K562 (cell line): ENCODE data around the gene GRIK1. TPM values are rescaled to one million over a fixed set of nuclear protein-coding genes. Genes with fewer than 3 reads are reported as not detected.

Experiments
- ATAC-seq: fragments of 200-7000 bp; cut with Tn5 transposase; 3 replicates; pipeline ENCODE4 v1.9.1; 2020; ENCODE audit warnings: moderate library complexity
- BruUV-seq: library from RNA; stranded (reverse); fragments of 400-500 nt; replicated peaks from 2 replicates; lab custom pipeline; 2021; lab: Mats Ljungman, UMichigan
- CTCF ChIA-PET: fragments of 300-600 bp; formaldehyde crosslinking; extraction: SDS; loops from one replicate; lab custom pipeline; 2021; ENCODE audit warnings: low intra/inter-chr PET ratio; lab: Yijun Ruan, JAX
- POLR2A ChIA-PET: fragments of 300-600, 350-650 bp; sonication (Branson Sonifier 250); formaldehyde crosslinking; extraction: SDS; loops from one replicate; lab custom pipeline; 2021; ENCODE audit warnings: antibody characterized with exemption, inconsistent platforms; lab: Yijun Ruan, JAX
- DNase-seq, 4 experiments: peaks; one replicate each; pipeline versions ENCODE4 v3.0.0 to v3.0.0-alpha.2; 2011 to 2018; ENCODE audit warnings: low spot score in 3 of 4, mixed read lengths in 3 of 4; ENCODE audit errors: extremely low read depth in 1 of 4
- FAIRE-seq: peaks from 2 replicates; lab custom pipeline; 2011; peaks lifted over from hg19 to GRCh38; lab: Jason Lieb, UNC
- H2AFZ ChIP-seq: 2 replicates; pipeline ENCODE4 v1.6.0; 2011; ENCODE audit warnings: low read depth, low read length, control low read depth, inconsistent platforms
- H3K27ac ChIP-seq: fragments of 200-600 bp; 3 replicates; pipeline ENCODE4 v1.8.0; 2011; ENCODE audit warnings: low read depth, mild to moderate bottlenecking, control low read depth, inconsistent platforms, low read length, moderate library complexity, mixed read lengths; ENCODE audit errors: extremely low read depth
- H3K27me3 ChIP-seq, 2 experiments: fragments of 300-600 bp in 1 of 2; 2 replicates in 1 of 2; 3 replicates in 1 of 2; pipeline versions ENCODE4 v1.6.0 to v1.8.0; 2011; ENCODE audit warnings: inconsistent platforms in 2 of 2, low read length in 2 of 2, mild to moderate bottlenecking in 1 of 2, mixed read lengths in 1 of 2, moderate library complexity in 1 of 2; ENCODE audit not compliant: control insufficient read depth in 2 of 2, insufficient read depth in 2 of 2
- H3K36me3 ChIP-seq: fragments of 300-600 bp; 3 replicates; pipeline ENCODE4 v1.8.0; 2011; ENCODE audit warnings: mild to moderate bottlenecking, low read length, inconsistent platforms; ENCODE audit not compliant: control insufficient read depth, insufficient read depth
- H3K4me1 ChIP-seq, 2 experiments: fragments of 200-600 bp in 1 of 2; replicated peaks in 1 of 2; 2 replicates in 1 of 2; 3 replicates in 1 of 2; pipeline versions ENCODE4 v1.5.1 to v1.8.0; 2011; ENCODE audit warnings: inconsistent platforms in 2 of 2, low read length in 2 of 2, mild to moderate bottlenecking in 1 of 2, mixed read lengths in 1 of 2, moderate library complexity in 1 of 2; ENCODE audit not compliant: control insufficient read depth in 2 of 2, insufficient read depth in 2 of 2
- H3K4me2 ChIP-seq: 2 replicates; pipeline ENCODE4 v1.6.1; 2011; ENCODE audit warnings: low read length, control low read depth, inconsistent platforms, mixed read lengths; ENCODE audit not compliant: insufficient read depth
- H3K4me3 ChIP-seq: fragments of 200-600 bp; sonication (generic), shearing (Covaris generic); 2 replicates; pipeline ENCODE4 v1.5.1; 2016; ENCODE audit warnings: control low read depth, inconsistent platforms
- H3K79me2 ChIP-seq: fragments of 200-600 bp; 3 replicates; pipeline ENCODE4 v1.8.0; 2011; ENCODE audit warnings: low read length, inconsistent platforms; ENCODE audit not compliant: control insufficient read depth, insufficient read depth
- H3K9ac ChIP-seq, 2 experiments: 2 replicates each; pipeline versions ENCODE4 v1.6.0 to v1.6.1; 2011; ENCODE audit warnings: low read depth in 2 of 2, low read length in 2 of 2, control low read depth in 1 of 2, inconsistent platforms in 1 of 2, mild to moderate bottlenecking in 1 of 2, mixed read lengths in 1 of 2; ENCODE audit not compliant: insufficient read depth in 1 of 2
- H3K9me1 ChIP-seq: one replicate; pipeline ENCODE4 v1.6.0; 2011; ENCODE audit warnings: inconsistent platforms, mild to moderate bottlenecking, low read length, moderate library complexity; ENCODE audit not compliant: control insufficient read depth, insufficient read depth
- H3K9me3 ChIP-seq: replicated peaks from 2 replicates; pipeline ENCODE4 v1.5.1; 2011; ENCODE audit warnings: low read depth, low read length, inconsistent platforms; ENCODE audit not compliant: control insufficient read depth, insufficient read depth
- H4K20me1 ChIP-seq: replicated peaks from 2 replicates; pipeline ENCODE4 v1.6.1; 2011; ENCODE audit warnings: low read length, inconsistent platforms, mixed read lengths; ENCODE audit not compliant: control insufficient read depth, insufficient read depth
- CBX8 ChIP-seq: fragments of 200-600 bp; sonication (generic); IDR thresholded peaks from 2 replicates; pipeline ENCODE4 v1.6.1; 2012; ENCODE audit warnings: borderline replicate concordance, mixed run types, low read depth, mild to moderate bottlenecking, moderate library complexity, mixed read lengths, low read length, control low read depth, inconsistent platforms; ENCODE audit not compliant: poor library complexity, severe bottlenecking; ENCODE audit errors: extremely low read depth
- MBD2 ChIP-seq: sonication (generic); IDR thresholded peaks from 2 replicates; pipeline ENCODE4 v1.6.1; 2016; ENCODE audit warnings: low read depth, borderline replicate concordance
- PURB ChIP-seq: sonication (generic); formaldehyde crosslinking; IDR thresholded peaks from 2 replicates; pipeline ENCODE4 v1.9.0; 2021; ENCODE audit warnings: low read depth, mild to moderate bottlenecking, missing genetic modification reagents
- ZNF23 ChIP-seq: fragments of 250-450 bp; sonication (Bioruptor Pico); IDR thresholded peaks from 2 replicates; pipeline ENCODE4 v1.4.0; 2020; ENCODE audit warnings: mild to moderate bottlenecking
- ZNF644 ChIP-seq: fragments of 200-800 bp; sonication (Bioruptor generic); IDR thresholded peaks from 2 replicates; pipeline ENCODE4 v1.6.1; 2016; ENCODE audit warnings: low read depth, missing genetic modification characterization, missing compliant biosample characterization
- WGBS: fragments of 100-300 bp; shearing (Covaris generic); methylation state at CpG from one replicate; pipeline ENCODE4 v1.1.6; 2016; ENCODE audit warnings: low coverage, mixed read lengths; ENCODE audit not compliant: insufficient coverage; ENCODE audit errors: missing lambda C conversion rate; 5-methylcytosine and 5-hydroxymethylcytosine counted together
- in situ Hi-C: fragments of 300-500 bp; cut with MboI; formaldehyde crosslinking; loops from 4 replicates; pipeline ENCODE4 v1.15.0; 2018; ENCODE audit warnings: inconsistent platforms, mixed read lengths
- intact Hi-C: fragments of 100-400 bp; cut with micrococcal nuclease; formaldehyde crosslinking; loops from 2 replicates; pipeline ENCODE4 v1.14.2; 2022
- polyA plus RNA-seq, 8 experiments: library from polyadenylated mRNA; depleted of rRNA in 4 of 8; stranded (reverse) in 5 of 8; unstranded in 3 of 8; fragments of >200 nt; fragmentation: Nextera tagmentation in 2 of 8; fragmentation: Illumina TruSeq in 1 of 8; extraction: Ambion mirVana in 2 of 8; extraction: Trizol in 1 of 8; gene quantifications; 2 replicates each; pipeline versions ENCODE4 v1.2.1 to v1.2.3, GENCODE V29; 2011 to 2014; ENCODE audit warnings: inconsistent platforms in 1 of 8, missing spikeins in 1 of 8
- total RNA-seq, 7 experiments: library from RNA; depleted of rRNA in 6 of 7; stranded (reverse); fragments of >200 nt in 6 of 7; fragmentation: Illumina TruSeq in 2 of 7; extraction: Trizol in 2 of 7; gene quantifications; 2 replicates each; pipeline versions ENCODE4 v1.2.1 to v1.2.3, GENCODE V29; 2011 to 2021; ENCODE audit warnings: low replicate concordance in 1 of 7
- TF ChIP-seq, protein P1 (sequence below): sonication (generic); formaldehyde crosslinking; IDR thresholded peaks from 2 replicates; pipeline ENCODE4 v1.8.0; 2023; ENCODE audit warnings: mild to moderate bottlenecking, missing genetic modification reagents

The GRIK1 gene
- total and polyA plus RNA-seq, 9 of the 15 experiments (the other 6 are each of a cell fraction or from before 2014, with no cell fraction given), result 0.17 to 2.8 (median 0.53) TPM

GRCh38 chr21:29741761-29742160 is 198.0 kb downstream of the GRIK1 start:
- H3K9ac ChIP-seq, result no peak overlapping the region
- ChIA-PET POLR2A (no interaction called here), CTCF (no interaction called here)
- no peak for TF ChIP-seq ZNF23 (CRISPR knock-in tag)
- no peak for TF ChIP-seq PURB (CRISPR knock-in tag)
- H3K79me2 ChIP-seq, result no peaks in the 10 kb centered on the region
- DNase-seq, result no peak
- H3K4me2 ChIP-seq, result no peak overlapping the region
- intact Hi-C loops (no loop called here), in situ Hi-C loops (no loop called here)
- no peak overlapping the region for H3K27ac ChIP-seq
- H3K4me3 ChIP-seq, result no peak overlapping the region
- H3K36me3 ChIP-seq, result no peaks in the 10 kb centered on the region
- H3K9me1 ChIP-seq, result no peaks in the 10 kb centered on the region
- BruUV-seq, result no TSS peak
- no peak for ATAC-seq
- H3K27me3 ChIP-seq, result no peaks in the 10 kb centered on the region
- 59% methylated on average over 2 of the region's 2 CpGs for WGBS
- no peak for FAIRE-seq
- H2AFZ ChIP-seq, result no peak overlapping the region
- H3K4me1 ChIP-seq, result no peaks in the 10 kb centered on the region
- no peaks in the 10 kb centered on the region for H3K9me3 ChIP-seq
- H4K20me1 ChIP-seq, result no peaks in the 10 kb centered on the region

GRCh38 chr21:29739176-29739575 is 200.6 kb downstream of the GRIK1 start:
- DNase-seq, result no peak
- Histone ChIP-seq H3K27me3 (no peaks in the 10 kb centered on the region), H3K9me1 (no peaks in the 10 kb centered on the region), H4K20me1 (no peaks in the 10 kb centered on the region), H3K9me3 (no peaks in the 10 kb centered on the region), H3K4me1 (no peaks in the 10 kb centered on the region), H3K4me2 (no peak overlapping the region), H2AFZ (0 out of 2 replicates have a peak overlapping the region, but pooled peaks have one; percentile 2), H3K27ac (no peak overlapping the region), H3K36me3 (no peaks in the 10 kb centered on the region), H3K9ac (no peak overlapping the region), H3K79me2 (no peaks in the 10 kb centered on the region), H3K4me3 (no peak overlapping the region)
- WGBS, result 17% methylated on average over 1 of the region's 1 CpG
- no TSS peak for BruUV-seq
- peak; percentile 29; the same call in 2 of the 3 replicates for ATAC-seq
- FAIRE-seq, result no peak
- intact Hi-C loops, result no loop called here
- POLR2A ChIA-PET, result no interaction called here
- CTCF ChIA-PET, result no interaction called here
- in situ Hi-C loops, result no loop called here
- TF ChIP-seq MBD2, result no peak
- no peak for TF ChIP-seq ZNF644 (tag)
- no peak for TF ChIP-seq CBX8
- TF ChIP-seq, protein P1, sequence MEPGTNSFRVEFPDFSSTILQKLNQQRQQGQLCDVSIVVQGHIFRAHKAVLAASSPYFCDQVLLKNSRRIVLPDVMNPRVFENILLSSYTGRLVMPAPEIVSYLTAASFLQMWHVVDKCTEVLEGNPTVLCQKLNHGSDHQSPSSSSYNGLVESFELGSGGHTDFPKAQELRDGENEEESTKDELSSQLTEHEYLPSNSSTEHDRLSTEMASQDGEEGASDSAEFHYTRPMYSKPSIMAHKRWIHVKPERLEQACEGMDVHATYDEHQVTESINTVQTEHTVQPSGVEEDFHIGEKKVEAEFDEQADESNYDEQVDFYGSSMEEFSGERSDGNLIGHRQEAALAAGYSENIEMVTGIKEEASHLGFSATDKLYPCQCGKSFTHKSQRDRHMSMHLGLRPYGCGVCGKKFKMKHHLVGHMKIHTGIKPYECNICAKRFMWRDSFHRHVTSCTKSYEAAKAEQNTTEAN, result no peak
